Vagina (tissue), 2 donors: ENCODE measurements around the gene MYH9. TPM values are rescaled to one million over a fixed set of nuclear protein-coding genes. Genes with fewer than 3 reads are reported as not detected.

Source experiments
- DNase-seq, 2 donors: peaks; one replicate each; pipeline ENCODE4 v3.0.0-alpha.2; 2017; ENCODE audit errors: extremely low spot score in 2 of 2
- H3K27ac ChIP-seq: fragments of 200-600 bp; sonication (generic); one replicate; pipeline ENCODE4 v1.5.1; 2019
- H3K27me3 ChIP-seq: fragments of 200-600 bp; sonication (generic); one replicate; pipeline ENCODE4 v1.5.1; 2019
- H3K36me3 ChIP-seq, 2 donors: fragments of 200-600 bp; sonication (generic); one replicate each; pipeline ENCODE4 v1.5.1; 2017 to 2019
- H3K4me1 ChIP-seq: fragments of 200-600 bp; sonication (generic); one replicate; pipeline ENCODE4 v1.5.1; 2019
- H3K4me3 ChIP-seq, 2 donors: fragments of 200-600 bp; sonication (generic); 1 replicate in 1 of 2; 2 replicates in 1 of 2; pipeline ENCODE4 v1.5.1; 2016 to 2019
- H3K9me3 ChIP-seq: fragments of 200-600 bp; sonication (generic); one replicate; pipeline ENCODE4 v1.5.1; 2019
- POLR2A ChIP-seq, 2 donors: fragments of 450-650 bp; IDR thresholded peaks; one replicate each; pipeline ENCODE4 v1.6.1; 2017; ENCODE audit warnings: antibody characterized with exemption in 2 of 2, mild to moderate bottlenecking in 2 of 2, moderate library complexity in 2 of 2
- POLR2AphosphoS5 ChIP-seq, 2 donors: sonication (generic); formaldehyde crosslinking; IDR thresholded peaks; one replicate each; pipeline ENCODE4 v1.9.0; 2017; ENCODE audit warnings: antibody characterized with exemption in 2 of 2, mild to moderate bottlenecking in 2 of 2, low read depth in 1 of 2; ENCODE audit not compliant: insufficient read depth in 1 of 2
- intact Hi-C: fragments of 100-400 bp; cut with DNase I; formaldehyde crosslinking; loops from one replicate; pipeline ENCODE4 v1.15.1; 2023
- total RNA-seq: library from RNA; depleted of rRNA; stranded (reverse); fragments of >200 nt; gene quantifications from one replicate; pipeline ENCODE4 v1.2.3, GENCODE V29; 2016
- TF ChIP-seq, protein P1 (sequence below), 3 experiments: fragments of 450-650 bp in 2 of 3; fragments of 200-600 bp in 1 of 3; sonication (generic) in 1 of 3; IDR thresholded peaks; one replicate each; pipeline ENCODE4 v1.5.1; 2017 to 2019; ENCODE audit warnings: antibody characterized with exemption in 3 of 3, mild to moderate bottlenecking in 2 of 3, moderate library complexity in 2 of 3

MYH9 gene
- total RNA-seq, 1 donor from 2014 or later: 333 TPM

DNA sequence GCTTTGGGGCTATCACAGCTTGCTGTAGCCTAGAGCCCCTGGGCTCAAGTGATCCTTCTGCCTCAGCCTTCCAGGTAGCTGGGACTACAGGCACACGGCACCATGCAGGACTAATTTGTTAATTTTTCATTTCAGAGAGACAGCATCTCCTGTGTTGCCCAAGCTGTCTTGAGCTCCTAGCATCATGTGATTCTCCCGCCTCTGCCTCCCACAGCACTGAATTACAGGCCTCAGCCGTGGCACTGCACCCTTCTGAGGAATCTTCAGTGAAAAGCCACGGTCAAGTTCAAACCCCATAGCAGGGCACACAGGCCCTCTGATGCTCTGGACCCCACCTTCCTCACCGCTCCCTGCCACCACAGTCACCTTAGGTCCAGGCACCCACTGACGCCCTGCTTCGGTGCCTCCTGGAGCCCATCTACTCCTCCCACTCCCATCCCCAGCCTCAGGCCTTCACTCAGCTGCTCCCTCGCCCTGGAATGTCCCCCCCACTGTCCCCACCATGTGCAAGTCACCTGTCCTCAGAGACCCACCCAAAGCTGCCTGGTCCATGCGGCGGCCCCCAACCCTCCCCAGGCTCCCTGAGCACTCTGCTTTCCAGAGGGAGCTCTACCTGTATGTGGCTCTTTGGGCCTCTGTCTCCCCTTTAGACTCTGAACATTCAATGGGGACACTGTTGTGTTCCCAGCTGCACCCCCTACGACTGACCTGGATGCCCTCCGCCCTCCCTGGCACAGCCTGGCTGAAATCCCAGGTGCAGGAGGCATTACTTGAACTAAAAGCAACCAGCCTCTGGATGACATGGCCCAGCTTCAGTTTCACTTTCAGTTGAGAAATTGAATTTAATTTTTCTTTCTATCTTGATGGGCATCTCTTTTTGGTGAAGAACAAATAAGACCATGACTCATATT lies 150.1 kb downstream of the MYH9 start:
- DNase-seq: peak; percentile 61 to 87
- Histone ChIP-seq H3K9me3 (no peaks in the 10 kb centered on the region), H3K4me1 (peaks cover 48% of the 10 kb centered on the region), H3K27me3 (no peaks in the 10 kb centered on the region), H3K4me3 (peak overlapping the region; percentile 56 to 73), H3K36me3 (peaks cover 0 to 10% of the 10 kb centered on the region in 2 donors), H3K27ac (peak overlapping the region; percentile 93)
- intact Hi-C loops: no loop called here
- TF ChIP-seq POLR2A (IDR thresholded peaks at IDR 0.05) (no peak), POLR2AphosphoS5 (IDR thresholded peaks at IDR 0.05; ENCODE audit: insufficient read depth in 1 of 2, low read depth in 1 of 2) (peak in 1 of 2 donors; percentile 39)
- TF ChIP-seq, protein P1, sequence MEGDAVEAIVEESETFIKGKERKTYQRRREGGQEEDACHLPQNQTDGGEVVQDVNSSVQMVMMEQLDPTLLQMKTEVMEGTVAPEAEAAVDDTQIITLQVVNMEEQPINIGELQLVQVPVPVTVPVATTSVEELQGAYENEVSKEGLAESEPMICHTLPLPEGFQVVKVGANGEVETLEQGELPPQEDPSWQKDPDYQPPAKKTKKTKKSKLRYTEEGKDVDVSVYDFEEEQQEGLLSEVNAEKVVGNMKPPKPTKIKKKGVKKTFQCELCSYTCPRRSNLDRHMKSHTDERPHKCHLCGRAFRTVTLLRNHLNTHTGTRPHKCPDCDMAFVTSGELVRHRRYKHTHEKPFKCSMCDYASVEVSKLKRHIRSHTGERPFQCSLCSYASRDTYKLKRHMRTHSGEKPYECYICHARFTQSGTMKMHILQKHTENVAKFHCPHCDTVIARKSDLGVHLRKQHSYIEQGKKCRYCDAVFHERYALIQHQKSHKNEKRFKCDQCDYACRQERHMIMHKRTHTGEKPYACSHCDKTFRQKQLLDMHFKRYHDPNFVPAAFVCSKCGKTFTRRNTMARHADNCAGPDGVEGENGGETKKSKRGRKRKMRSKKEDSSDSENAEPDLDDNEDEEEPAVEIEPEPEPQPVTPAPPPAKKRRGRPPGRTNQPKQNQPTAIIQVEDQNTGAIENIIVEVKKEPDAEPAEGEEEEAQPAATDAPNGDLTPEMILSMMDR (IDR thresholded peaks at IDR 0.05): no peak

DNA sequence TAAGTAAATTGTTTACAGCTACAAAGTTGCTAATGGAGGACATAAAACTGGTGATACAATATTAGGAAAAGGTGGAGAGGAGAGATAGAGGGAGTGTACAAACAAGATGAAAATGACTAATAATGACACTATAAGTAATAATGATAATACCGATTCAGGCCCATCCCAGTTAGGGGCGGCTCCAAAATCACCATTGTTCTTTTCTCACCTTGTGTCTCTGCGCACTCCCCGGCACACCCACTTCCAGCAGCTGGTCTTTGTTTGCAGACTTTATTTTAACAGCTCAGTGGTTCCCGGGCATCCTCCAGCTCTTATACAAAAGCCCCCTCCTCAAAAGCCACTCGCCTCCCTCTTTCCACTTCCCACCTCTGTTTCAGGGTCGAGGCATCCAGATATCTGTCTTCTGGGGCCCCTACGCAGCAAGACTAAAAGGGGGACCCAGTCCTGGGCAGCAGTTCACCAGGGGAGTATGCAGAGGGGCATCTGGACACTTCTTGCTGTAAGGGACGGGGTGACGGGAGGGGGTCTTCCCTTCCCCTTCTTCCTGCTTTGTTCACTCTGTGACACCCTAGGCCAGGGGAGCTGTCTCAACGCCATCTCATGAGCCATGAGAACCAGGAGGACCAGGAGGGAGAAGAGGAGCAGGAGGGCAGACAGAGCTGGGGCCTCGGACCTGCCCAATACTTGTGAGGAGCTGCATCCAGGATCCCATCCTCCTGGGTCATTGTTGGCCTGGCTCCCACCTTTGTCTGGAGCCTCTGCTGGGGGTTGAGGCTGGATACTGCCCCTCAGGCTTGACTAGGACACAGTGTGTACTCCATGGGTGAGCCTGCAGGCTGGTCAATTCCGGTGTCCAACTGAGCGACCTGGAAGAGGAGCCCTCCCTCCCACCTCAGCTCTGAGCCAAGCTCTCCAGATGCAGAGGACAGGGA lies 151.1 kb downstream of the MYH9 start:
- no peaks in the 10 kb centered on the region for H3K27me3 ChIP-seq
- peaks cover 0 to 14% of the 10 kb centered on the region in 2 donors for H3K36me3 ChIP-seq
- intact Hi-C loops: no loop called here
- peak overlapping the region; percentile 56 to 73 for H3K4me3 ChIP-seq
- H3K9me3 ChIP-seq: no peaks in the 10 kb centered on the region
- H3K4me1 ChIP-seq: peaks cover 48% of the 10 kb centered on the region
- TF ChIP-seq, protein P1 (IDR thresholded peaks at IDR 0.05): no peak
- TF ChIP-seq POLR2AphosphoS5 (IDR thresholded peaks at IDR 0.05; ENCODE audit: insufficient read depth in 1 of 2, low read depth in 1 of 2) (no peak), POLR2A (IDR thresholded peaks at IDR 0.05) (no peak)
- DNase-seq: peak; percentile 61 to 85
- H3K27ac ChIP-seq: peak overlapping the region; percentile 93

DNA sequence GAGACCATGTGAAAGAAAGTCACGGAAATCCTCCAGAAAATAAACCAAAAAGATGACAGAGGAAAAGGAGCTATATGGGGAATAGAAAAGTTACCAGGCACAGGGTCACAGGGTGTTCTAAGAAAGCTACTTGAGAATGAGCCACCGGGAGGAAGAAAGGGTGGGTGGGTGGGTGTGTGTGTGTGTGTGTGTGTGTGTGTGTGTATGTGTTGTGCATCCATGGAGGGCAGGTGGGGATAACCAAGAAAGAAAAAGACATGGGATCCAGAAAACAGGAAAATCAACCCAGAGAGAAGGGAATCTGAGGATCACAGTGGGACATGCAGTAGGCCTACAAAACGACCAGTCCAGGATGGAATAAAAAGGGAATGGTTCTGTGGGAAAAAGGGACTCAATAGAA lies 152.2 kb downstream of the MYH9 start:
- peak; percentile 56 to 58 for DNase-seq
- H3K4me3 ChIP-seq: no peak overlapping the region
- intact Hi-C loops: no loop called here
- peaks cover 0 to 25% of the 10 kb centered on the region in 2 donors for H3K36me3 ChIP-seq
- no peak overlapping the region for H3K27ac ChIP-seq
- no peaks in the 10 kb centered on the region for H3K9me3 ChIP-seq
- H3K27me3 ChIP-seq: no peaks in the 10 kb centered on the region
- H3K4me1 ChIP-seq: peaks cover 48% of the 10 kb centered on the region
- TF ChIP-seq POLR2AphosphoS5 (IDR thresholded peaks at IDR 0.05; ENCODE audit: insufficient read depth in 1 of 2, low read depth in 1 of 2): no peak
- TF ChIP-seq POLR2A (IDR thresholded peaks at IDR 0.05): no peak
- TF ChIP-seq, protein P1 (IDR thresholded peaks at IDR 0.05): no peak

DNA sequence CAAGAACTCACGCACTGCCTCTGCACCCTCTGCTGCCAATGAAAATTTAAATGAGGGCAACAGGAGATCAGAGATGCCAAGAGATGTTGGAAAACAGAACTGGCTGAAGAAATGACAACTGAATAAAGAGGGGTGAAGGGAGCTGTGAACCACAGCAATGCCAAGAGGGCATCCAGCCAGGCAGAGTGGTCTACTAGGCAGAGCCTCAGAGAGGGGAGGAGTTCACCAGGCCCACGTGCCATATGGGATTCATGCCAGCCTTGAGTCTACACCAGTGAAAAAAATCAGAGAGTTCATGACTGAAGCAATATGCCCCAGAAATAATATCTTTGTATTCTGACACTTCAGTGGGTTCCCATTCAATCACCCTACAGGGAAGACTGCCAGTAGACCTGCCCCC lies 152.8 kb downstream of the MYH9 start:
- intact Hi-C loops: no loop called here
- no peaks in the 10 kb centered on the region for H3K27me3 ChIP-seq
- no peak for TF ChIP-seq POLR2AphosphoS5 (IDR thresholded peaks at IDR 0.05; ENCODE audit: insufficient read depth in 1 of 2, low read depth in 1 of 2)
- TF ChIP-seq, protein P1 (IDR thresholded peaks at IDR 0.05): no peak
- TF ChIP-seq POLR2A (IDR thresholded peaks at IDR 0.05): no peak

More for the DNA sequence above, 152.8 kb downstream of the MYH9 start:
- DNase-seq: peak in 1 of 2 donors; percentile 62
- Histone ChIP-seq H3K4me3 (no peak overlapping the region), H3K36me3 (peaks cover 0 to 32% of the 10 kb centered on the region in 2 donors), H3K4me1 (peaks cover 46% of the 10 kb centered on the region), H3K9me3 (no peaks in the 10 kb centered on the region), H3K27ac (no peak overlapping the region)
